GM10266 (cell line): ENCODE measurements around the gene LYPD3.

Experiments used
- DNase-seq: peaks from one replicate; pipeline ENCODE4 v3.0.0; 2012; ENCODE audit errors: extremely low spot score
- TF ChIP-seq, protein P1 (sequence below): IDR thresholded peaks from 2 replicates; pipeline ENCODE4 v1.5.1; 2012; ENCODE audit warnings: mild to moderate bottlenecking, low read depth; ENCODE audit not compliant: control insufficient read depth, insufficient read depth; ENCODE audit errors: missing control alignments

Gene LYPD3

DNA sequence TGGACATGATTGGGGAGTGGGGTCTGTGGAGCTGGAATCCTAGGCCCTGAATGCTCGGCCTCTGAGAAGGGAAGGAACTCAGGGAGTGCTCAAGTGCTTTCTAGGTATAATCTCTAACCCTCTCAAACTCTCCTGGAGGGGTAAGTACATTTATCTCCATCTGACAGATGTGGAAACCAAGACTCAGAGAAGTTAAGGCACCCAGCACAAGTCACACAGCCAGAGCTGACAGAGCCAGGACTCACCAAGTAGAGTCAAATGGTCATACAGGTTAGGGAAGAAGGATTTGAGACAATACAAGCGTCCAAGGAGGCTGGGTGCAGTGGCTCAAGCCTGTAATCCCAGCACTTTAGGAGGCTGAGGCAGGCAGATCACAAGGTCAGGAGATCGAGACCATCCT, 12.9 kb upstream of the LYPD3 start:
- TF ChIP-seq, protein P1, sequence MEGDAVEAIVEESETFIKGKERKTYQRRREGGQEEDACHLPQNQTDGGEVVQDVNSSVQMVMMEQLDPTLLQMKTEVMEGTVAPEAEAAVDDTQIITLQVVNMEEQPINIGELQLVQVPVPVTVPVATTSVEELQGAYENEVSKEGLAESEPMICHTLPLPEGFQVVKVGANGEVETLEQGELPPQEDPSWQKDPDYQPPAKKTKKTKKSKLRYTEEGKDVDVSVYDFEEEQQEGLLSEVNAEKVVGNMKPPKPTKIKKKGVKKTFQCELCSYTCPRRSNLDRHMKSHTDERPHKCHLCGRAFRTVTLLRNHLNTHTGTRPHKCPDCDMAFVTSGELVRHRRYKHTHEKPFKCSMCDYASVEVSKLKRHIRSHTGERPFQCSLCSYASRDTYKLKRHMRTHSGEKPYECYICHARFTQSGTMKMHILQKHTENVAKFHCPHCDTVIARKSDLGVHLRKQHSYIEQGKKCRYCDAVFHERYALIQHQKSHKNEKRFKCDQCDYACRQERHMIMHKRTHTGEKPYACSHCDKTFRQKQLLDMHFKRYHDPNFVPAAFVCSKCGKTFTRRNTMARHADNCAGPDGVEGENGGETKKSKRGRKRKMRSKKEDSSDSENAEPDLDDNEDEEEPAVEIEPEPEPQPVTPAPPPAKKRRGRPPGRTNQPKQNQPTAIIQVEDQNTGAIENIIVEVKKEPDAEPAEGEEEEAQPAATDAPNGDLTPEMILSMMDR: no peak

DNA sequence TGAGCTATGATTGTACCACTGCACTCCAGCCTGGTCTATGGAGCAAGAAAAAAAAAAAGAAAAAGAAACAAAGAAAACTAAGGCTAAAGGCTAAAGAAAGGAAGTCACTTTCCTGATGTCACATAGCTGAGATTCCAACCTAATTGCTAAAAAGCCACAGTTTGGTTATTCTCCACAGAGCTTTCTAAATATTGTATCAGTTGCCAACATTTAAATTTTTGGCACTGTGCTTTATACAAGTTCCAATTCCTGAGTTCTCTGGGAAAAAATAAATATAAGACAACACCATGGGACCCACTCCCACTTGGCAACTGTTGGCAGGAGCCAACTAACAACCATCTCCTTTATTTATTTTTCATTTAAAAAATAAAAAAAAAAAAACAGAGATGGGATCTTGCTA, 11.2 kb upstream of the LYPD3 start:
- TF ChIP-seq, protein P1: no peak
- DNase-seq: no peak

More for the DNA sequence above, 12.9 kb upstream of the LYPD3 start:
- no peak for DNase-seq

DNA sequence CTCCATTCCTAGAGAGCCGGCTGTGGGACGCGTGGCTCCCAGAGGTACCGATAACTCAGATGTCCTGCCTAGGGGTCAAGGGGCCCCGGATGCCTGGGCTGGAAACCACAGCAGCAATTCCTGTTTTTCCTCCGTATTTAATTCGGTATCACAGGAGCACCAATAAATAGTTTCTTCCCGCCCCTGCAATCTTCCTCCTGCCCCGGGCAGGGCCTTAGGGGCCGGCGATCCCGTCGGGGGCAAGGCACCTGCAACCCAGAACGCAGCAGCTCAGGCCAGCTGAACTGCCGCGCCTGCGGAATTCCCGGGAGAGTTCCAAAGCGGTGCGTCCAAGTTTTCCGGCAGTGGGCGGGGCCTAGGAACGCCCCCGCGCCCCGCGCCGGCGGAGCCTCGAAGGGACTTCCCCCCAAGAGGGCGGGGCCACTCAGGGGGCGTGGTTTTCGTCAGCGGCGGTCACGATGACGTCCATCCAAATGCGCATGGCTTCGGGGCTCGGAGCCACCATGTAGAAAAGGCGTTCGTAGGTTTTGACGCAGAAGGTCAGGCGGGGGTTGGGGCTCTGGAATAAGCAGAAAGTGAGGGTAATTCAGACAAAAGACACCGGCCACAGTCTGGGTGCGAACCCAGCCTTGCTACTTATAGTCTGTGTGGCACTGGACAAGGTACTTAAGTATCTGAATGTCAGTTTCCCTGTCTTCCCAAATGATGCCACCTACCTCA, 9.7 kb upstream of the LYPD3 start:
- TF ChIP-seq, protein P1: no peak
- peak; percentile 93 for DNase-seq

DNA sequence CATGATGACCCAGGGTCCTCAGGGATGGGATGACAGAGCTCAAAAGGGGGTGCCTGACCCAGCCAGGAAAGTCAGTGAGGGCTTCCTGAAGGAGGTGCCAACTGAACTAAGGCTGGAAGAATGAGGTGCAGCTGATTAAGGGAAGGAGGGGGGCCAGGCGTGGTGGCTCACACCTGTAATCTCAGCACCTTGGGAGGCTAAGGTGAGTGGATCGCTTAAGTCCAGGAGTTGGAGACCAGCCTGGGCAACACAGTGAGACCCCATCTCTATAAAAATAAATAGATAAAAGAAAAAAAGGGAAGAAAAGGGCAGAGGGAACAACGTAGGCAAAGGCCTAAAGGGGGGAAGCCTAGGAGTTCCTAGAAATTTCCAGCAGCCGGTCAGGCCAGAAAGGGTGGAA, 9.1 kb upstream of the LYPD3 start:
- DNase-seq: no peak
- TF ChIP-seq, protein P1: no peak

DNA sequence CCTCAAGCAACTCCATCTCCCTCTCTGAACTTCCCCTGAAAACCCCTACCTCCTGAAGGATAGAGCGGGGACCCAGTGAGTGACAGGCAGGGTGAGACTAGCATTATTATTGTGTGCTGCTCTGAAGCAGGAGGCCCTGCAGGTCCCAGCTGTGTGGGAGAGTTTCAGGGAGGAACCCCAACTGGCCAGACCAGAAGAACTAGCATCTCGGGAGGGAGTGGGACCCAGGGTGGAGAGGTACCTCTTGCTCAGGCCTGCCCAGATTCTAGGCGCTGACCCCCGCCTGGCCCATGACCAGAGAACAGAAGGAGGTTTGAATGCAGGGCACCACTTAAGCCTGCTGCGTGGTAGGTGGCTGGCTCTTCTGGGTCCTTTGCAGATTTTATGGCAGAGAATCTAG, 5.7 kb upstream of the LYPD3 start:
- DNase-seq: no peak
- TF ChIP-seq, protein P1: no peak

DNA sequence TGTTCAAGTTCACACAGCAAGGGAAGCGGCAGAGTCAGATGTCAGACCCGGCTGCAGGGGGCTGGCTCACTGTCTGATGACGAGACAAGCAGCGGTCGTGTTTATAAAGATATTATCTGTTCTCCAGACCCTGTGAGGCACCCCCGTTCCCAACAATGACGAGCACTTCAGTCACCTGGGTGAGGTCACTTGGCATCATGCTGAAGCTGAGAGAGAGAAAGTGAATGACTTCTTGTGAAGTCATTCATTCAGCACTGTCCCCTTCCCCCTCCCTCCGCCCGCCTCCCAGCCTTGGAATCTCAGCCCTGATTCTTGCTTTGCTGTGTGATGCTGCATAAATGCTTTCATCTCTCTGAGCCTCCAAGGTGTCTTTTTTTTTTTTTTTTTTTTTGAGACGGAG, 4.9 kb upstream of the LYPD3 start:
- DNase-seq: no peak

DNA sequence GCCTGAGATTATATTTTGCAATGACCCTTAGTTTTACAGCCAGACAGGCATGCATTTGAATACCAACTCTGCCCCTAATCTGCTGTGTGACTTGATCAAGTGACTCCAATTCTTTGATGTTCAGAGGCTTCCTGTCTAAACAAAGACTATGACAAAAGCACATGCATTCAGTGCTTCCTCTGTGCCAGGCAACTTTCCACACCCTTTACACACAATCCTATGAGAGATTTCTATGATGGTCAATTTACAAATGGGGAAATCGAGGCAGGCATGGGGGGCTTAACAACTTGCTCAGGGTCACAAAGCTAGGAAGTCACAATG, 3.7 kb upstream of the LYPD3 start:
- DNase-seq: no peak
- TF ChIP-seq, protein P1: no peak

More for the DNA sequence above, 4.9 kb upstream of the LYPD3 start:
- TF ChIP-seq, protein P1: no peak
